Hematopoietic multipotent progenitor cell (in vitro differentiated cells): ENCODE data around the gene EFCAB13. TPM values are rescaled to one million over a fixed set of nuclear protein-coding genes. Genes with fewer than 3 reads are reported as not detected.
"Not testable (repeated sequence)": the region's sequence is repeated elsewhere in the genome, so short reads cannot be mapped to it uniquely, and the experiment has no call there.

Source experiments
- DNase-seq, 3 donors: peaks; one replicate each; pipeline ENCODE4 v3.0.0-alpha.2; 2011 to 2015; ENCODE audit warnings: low read depth in 2 of 3, low spot score in 2 of 3
- total RNA-seq: library from RNA; depleted of rRNA; stranded (reverse); fragments of >200 nt; gene quantifications from one replicate; pipeline ENCODE4 v1.2.3, GENCODE V29; 2012

Gene EFCAB13
- total RNA-seq, 1 donor = 2.2 TPM

DNA sequence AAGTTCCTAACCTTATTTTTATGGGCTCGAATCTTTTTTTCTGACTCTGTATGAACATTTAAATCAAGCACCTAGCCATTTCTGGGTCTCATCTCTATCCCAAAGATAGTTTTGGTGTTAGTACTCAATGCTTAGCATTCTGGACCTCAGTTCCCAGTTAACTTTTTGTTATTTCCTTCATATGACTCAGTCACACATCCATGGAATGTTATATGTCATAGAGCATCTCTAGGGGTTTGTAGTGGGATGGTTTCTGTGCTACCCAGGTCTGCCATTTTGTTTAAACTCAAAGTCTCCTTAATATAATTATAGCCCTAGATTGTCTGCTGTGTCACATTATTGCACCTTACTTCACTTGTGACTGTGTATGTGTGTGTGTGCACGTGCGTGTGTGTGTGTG lies 90.1 kb downstream of the EFCAB13 start:
- no peak for DNase-seq

DNA sequence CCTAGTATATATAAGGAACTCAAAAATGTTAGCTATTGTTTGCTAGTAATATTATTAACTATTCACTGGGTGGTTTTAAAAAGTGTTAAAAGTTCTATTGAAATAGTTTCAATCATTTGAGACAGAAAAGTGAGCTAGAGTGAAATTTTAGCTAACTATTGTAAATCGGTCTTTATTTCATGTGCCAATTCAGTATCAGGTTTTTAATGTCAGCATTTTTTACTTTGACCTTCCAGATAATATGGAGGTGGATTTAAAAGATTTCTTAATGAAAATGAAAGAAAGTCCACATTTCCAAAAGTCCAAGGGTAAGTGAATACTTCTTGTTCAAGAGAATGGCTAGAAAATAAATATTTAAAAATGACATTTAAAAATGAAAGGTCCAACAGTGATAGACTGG lies 90.9 kb downstream of the EFCAB13 start:
- no peak for DNase-seq

DNA sequence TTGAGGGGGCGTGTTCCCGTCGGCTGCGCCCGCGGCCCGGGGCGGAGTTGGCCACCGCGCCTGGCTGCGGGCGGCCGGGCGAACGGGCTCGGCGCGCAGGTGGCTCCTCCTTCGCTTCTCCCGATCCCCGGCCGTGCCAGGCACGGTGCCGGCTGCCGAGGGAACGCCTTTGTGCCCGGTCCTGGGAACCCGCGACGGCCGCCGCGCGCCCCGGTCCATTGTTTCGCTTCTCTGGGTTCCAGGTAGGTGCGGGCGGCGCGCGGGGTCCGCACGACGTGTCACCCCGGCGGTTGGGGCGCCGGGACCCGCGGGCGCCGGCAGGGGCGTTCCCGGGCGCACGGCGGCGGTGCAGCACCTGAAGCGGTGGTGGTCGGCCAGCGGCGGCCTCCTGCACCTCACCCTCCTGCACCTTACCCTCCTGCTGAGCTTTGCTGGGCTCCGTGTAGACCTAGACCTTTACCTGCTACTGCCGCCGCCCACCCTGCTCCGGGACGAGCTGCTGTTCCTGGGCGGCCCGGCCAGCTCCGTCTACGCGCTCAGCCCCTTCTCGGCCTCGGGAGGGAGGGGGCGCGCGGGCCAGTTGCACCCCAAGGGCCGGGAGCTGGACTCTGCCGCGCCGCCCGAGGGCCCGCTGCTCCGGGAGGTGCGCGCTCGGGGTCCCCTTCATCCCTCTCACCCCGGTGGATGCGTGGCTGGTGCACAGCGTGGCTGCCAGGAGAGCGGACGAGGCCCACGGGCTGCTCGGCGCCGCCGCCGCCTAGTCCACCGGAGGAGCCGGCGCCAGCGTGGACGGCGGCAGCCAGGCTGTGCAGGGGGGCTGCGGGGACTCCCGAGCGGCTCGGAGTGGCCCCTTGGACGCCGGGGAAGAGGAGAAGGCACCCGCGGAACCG lies 99.9 kb downstream of the EFCAB13 start:
- peak in 2 of 3 donors; percentile 3 to 15 for DNase-seq

DNA sequence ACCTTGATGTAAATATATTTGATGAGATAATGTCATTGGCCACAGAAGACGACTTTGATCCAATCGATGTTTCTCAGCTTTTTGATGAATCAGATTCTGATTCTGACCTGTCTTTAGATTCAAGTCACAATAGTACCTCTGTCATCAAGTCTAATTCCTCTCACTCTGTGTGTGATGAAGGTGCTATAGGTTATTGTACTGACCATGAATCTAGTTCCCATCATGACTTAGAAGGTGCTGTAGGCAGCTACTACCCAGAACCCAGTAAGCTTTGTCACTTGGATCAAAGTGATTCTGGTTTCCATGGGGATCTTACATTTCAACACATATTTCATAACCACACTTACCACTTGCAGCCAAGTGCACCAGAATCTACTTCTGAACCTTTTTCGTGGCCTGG lies 101.5 kb downstream of the EFCAB13 start:
- not testable (repeated sequence) for DNase-seq

DNA sequence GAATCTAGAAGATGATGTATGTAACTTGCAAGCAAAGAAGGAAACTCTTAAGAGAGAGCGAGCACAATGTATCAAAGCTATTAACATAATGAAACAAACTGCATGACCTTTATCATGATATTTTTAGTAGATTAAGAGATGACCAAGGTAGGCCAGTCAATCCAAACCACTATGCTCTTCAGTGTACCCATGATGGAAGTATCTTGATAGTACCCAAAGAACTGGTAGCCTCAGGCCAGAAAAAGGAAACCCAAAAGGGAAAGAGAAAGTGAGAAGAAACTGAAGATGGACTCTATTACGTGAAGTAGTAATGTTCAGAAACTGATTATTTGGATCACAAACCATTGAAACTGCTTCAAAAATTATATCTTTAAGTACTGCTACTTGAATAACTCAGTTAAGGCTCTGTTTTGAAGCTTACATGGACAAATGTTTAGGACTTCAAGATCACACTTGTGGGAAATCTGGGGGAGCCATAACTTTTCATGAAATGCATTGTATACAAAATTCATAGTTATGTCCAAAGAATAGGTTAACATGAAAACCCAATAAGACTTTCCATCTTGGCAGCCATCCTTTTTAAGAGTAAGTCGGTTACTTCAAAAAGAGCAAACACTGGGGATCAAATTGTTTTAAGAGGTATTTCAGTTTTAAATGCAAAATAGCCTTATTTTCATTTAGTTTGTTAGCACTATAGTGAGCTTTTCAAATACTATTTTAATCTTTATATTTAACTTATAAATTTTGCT lies 102.3 kb downstream of the EFCAB13 start:
- DNase-seq = not testable (repeated sequence)

DNA sequence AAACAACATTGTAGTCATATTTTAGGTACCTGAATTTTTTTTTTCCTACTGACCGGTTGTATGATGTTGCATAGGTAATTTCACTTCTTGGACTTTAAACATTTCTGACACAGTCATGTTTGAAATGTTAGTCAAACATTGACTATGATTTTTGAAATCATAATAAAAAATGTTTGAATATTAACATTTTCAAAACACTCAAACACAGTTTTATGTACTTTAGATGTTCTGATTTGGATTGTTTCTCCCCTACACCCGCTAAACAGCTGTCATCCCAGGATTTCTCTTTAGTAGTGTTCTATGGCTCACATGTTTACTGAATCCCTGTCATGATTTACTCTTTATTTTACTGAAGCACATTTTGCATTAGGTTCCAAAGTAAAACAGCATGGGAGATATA lies 104.2 kb downstream of the EFCAB13 start:
- no peak for DNase-seq

DNA sequence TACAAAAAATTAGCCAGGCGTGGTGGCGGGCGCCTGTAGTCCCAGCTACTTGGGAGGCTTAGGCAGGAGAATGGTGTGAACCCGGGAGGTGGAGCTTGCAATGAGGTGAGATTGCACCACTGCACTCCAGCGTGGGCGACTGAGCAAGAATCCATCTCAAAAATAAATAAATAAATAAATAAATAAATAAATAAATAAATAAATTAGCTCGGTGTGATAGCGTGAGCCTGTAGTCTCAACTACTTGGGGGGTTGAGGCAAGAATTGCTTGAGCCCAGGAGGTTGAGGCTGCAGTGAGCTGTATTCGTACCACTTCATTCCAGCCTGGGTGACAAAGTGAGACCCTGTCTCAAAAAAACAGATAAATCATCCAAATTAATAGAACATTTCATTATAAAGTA lies 108.5 kb downstream of the EFCAB13 start:
- DNase-seq = not testable (repeated sequence)

DNA sequence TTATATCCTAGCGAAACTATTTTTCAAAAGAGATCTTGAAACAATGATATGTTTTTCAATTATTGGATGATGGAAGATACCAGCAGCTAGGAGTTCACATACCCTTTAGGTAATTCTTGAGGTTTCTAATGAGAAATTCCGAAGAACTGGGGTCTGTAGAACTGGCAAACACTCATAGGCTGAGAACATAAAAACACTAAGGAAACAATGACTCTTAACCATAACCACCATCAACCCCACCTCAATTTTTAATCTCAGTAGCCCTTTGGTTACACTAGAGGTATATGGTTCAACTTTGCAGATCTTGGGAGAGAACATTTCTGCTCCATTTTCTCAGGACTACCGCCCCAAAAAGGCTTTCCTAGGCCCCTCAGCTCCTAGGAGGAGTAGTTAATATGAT lies 141.4 kb downstream of the EFCAB13 start:
- DNase-seq = no peak

DNA sequence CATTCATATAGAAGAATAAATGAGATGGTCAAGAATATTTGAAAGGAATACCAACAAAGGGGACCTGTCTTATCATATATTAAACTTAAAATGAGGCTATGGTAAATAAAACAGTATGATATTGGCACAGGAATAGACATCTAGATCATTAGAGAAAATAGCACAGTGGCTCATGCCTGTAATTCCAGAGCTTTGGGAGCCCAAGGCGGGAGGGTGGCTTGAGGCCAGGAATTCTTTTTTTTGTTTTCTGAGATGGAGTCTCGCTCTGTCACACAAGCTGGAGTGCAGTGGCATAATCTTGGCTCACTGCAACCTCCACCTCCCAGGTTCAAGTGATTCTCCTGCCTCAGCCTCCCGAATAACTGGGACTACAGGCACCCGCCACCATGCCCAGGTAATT lies 143.2 kb downstream of the EFCAB13 start:
- DNase-seq = not testable (repeated sequence)

DNA sequence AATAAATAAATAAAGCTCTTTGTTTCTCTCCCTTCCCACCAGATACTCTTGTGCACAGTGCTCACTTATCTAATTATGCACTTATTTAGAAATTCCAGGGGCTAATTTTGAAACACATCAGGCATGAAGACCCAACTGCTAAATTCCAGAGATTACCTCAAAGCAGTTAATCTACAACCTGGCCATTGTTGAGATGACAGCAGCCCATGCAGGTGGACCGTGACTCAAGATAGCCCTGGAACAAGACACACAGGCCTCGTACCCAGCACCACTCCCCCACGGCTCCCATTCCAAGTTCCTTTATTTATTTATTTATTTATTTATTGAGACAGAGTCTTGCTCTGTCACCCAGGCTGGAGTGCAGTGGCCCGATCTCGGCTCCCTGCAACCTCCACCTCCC lies 147.1 kb downstream of the EFCAB13 start:
- no peak for DNase-seq

DNA sequence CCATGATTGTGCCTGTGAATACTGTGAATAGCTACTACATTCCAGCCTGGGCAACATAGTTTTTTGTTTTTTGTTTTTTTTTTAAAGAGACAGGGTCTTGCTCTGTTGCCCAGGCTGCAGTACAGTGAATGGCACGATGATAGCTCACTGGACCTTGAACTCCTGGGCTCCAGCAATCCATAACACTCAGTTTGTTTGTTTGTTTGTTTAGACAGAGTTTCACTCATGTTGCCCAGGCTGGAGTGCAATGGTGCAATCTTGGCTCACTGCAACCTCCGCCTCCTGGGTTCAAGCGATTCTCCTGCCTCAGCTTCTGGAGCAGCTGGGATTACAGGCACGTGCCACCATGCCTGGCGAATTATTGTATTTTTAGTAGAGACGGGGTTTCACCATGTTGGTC lies 148.3 kb downstream of the EFCAB13 start:
- DNase-seq = not testable (repeated sequence)

Other genes starting within 250 kb of the EFCAB13 start
- 37.2 TPM for gene CDC27, start 134.7 kb upstream of the EFCAB13 start, total RNA-seq
- gene MYL4, start 114.6 kb upstream of the EFCAB13 start, total RNA-seq = 0.27 TPM
- 7.8 TPM for gene ITGB3, start 70.1 kb upstream of the EFCAB13 start, total RNA-seq
- 40.4 TPM for gene NPEPPS, start 207.2 kb downstream of the EFCAB13 start, total RNA-seq